Measurements from ENCODE around the gene VEGFB. TPM values are rescaled to one million over a fixed set of nuclear protein-coding genes. Genes with fewer than 3 reads are reported as not detected.

The VEGFB gene
- total RNA-seq, 1 experiment from 2014 or later: 43.4 TPM

DNA sequence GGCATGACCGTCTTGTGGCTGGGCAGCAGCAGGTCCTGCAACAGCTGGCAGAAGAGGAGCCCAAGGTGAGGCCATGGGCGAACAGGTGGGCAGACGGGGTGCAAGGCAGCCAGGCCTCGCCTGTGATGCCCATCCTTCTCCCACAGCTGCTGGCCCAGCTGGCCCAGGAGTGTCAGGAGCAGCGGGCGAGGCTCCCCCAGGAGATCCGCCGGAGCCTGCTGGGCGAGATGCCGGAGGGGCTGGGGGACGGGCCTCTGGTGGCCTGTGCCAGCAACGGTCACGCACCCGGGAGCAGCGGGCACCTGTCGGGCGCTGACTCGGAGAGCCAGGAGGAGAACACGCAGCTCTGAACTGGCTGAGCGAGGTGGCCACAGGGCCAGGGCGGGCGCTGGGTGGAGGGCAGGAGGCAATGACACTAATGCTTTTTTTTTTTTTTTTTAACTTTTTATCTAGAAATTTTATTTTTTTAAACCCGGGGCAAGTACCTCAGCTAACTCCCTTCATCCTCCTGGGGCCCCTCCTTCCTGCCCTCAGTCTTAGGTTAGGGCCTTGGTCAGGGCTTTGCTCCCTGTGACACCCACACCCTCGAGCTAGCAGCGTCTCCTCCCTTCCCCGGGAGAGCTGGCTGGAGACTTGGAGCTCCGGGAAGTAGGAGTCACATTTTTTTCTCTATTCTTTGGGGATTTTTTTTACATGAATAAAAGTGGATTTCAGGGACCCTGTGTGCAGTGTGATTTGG lies 33.0 kb downstream of the VEGFB start:
- H3K79me2 ChIP-seq (ENCODE audit: low read length): peaks cover 8% of the 10 kb centered on the region
- H3K36me3 ChIP-seq (ENCODE audit: insufficient read depth, low read length): no peaks in the 10 kb centered on the region
- no peaks in the 10 kb centered on the region for H3K9me2 ChIP-seq (replicated peaks; ENCODE audit: insufficient read depth, low read length)
- H3K9me3 ChIP-seq (ENCODE audit: low read length): no peaks in the 10 kb centered on the region
- H3K27me3 ChIP-seq (ENCODE audit: low read length): no peaks in the 10 kb centered on the region
- H3K27ac ChIP-seq (ENCODE audit: low read length): no peak overlapping the region
- H2AFZ ChIP-seq (ENCODE audit: low read length): no peak overlapping the region
- H3K9ac ChIP-seq (ENCODE audit: low read length): no peak overlapping the region; the same call in 1 of the 2 replicates
- H3K4me2 ChIP-seq (ENCODE audit: low read depth, low read length, poor library complexity, severe bottlenecking): no peak overlapping the region
- peaks cover 29% of the 10 kb centered on the region for H3K4me1 ChIP-seq (ENCODE audit: low read length)
- no peaks in the 10 kb centered on the region for H4K20me1 ChIP-seq (ENCODE audit: insufficient read depth, low read depth, low read length)
- no peak for DNase-seq
- no peak overlapping the region for H3K4me3 ChIP-seq (ENCODE audit: low read length)

DNA sequence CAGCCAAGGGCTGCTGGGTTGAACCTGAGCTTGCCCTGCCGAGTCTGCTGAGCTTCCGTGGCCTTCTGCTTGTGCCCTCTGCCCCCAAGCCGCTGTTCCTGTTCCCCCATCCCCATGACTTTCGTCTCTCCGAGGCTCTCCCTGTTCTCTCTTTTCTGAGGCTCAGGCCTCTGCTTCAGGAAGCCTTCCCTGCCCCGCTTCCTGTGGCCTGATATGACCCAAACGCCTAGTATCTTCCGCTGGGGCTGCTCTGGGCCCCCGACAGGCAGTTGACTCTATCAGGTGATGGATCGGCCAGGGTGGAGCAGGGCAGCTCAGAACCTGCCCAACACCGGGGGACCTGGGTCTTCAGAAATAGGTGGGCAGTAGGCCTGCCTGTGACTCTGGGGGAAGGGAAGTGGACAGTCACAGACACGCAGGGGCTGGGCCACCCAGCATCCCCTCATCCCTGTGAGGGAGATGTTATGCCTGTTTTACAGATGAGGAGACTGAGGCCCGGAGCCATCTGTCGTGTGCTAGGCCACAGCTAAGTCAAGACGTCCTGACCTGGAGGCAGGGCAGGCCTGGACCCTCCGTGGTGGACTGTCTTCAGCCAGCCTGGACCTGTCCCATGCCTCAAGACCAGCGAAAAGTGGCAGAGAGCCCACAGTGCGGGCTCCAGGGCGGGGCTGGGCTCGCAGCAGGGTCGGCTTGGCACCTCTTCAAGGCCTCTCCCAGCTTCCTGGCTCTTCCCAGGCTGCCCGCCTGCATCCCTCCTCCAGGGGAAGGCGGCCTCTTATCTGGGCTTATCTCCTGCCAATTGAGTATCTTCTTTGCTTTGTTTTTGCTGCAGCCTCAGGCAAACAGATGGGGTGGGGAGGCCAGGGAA lies 33.9 kb downstream of the VEGFB start:
- peak overlapping the region; percentile 82; the same call in 1 of the 2 replicates for H3K27ac ChIP-seq (ENCODE audit: low read length)
- H3K27me3 ChIP-seq (ENCODE audit: low read length): no peaks in the 10 kb centered on the region
- no peaks in the 10 kb centered on the region for H3K9me2 ChIP-seq (replicated peaks; ENCODE audit: insufficient read depth, low read length)
- H4K20me1 ChIP-seq (ENCODE audit: insufficient read depth, low read depth, low read length): no peaks in the 10 kb centered on the region
- H3K4me1 ChIP-seq (ENCODE audit: low read length): peaks cover 33% of the 10 kb centered on the region
- H3K4me3 ChIP-seq (ENCODE audit: low read length): peak overlapping the region; percentile 85
- H3K9ac ChIP-seq (ENCODE audit: low read length): peak overlapping the region; percentile 90
- H3K36me3 ChIP-seq (ENCODE audit: insufficient read depth, low read length): no peaks in the 10 kb centered on the region
- no peaks in the 10 kb centered on the region for H3K9me3 ChIP-seq (ENCODE audit: low read length)
- peaks cover 12% of the 10 kb centered on the region for H3K79me2 ChIP-seq (ENCODE audit: low read length)
- DNase-seq: no peak
- peak overlapping the region; percentile 92 for H3K4me2 ChIP-seq (ENCODE audit: low read depth, low read length, poor library complexity, severe bottlenecking)
- no peak overlapping the region for H2AFZ ChIP-seq (ENCODE audit: low read length)

DNA sequence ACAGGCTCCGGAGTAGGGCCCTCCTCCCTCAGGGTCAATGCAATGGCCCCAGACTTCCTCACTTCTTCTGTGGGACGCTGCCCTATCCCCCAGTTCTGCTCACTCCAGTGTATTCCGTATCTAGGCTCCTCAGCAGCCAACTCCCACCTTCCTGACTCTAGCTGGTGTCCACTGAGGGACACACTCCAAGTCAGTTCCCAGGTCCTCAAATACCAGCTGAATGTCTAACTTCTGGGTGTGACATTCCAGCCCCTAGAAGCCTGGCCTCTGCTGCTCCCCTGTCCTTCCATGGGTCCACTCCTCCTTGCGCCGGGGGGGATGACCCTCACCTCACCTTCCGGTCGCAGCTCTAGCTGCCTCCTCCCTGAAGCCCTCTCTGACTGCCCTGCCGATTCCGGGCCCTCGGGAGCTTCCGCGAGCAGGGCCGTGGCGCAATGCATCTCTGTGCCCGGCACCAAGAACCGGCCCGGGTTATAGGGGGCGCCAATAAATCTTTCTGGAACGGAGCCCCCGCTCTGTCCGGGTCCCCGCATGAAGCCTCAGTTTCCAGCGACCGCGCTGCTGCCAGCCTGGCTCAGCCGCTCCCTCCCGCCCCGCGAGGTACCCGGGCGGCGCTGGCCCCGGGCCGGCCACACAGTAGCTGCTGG lies 34.6 kb downstream of the VEGFB start:
- H3K9me3 ChIP-seq (ENCODE audit: low read length): no peaks in the 10 kb centered on the region
- H4K20me1 ChIP-seq (ENCODE audit: insufficient read depth, low read depth, low read length): no peaks in the 10 kb centered on the region
- peaks cover 33% of the 10 kb centered on the region for H3K4me1 ChIP-seq (ENCODE audit: low read length)
- peak overlapping the region; percentile 21; the same call in 1 of the 2 replicates for H2AFZ ChIP-seq (ENCODE audit: low read length)
- H3K9ac ChIP-seq (ENCODE audit: low read length): peak overlapping the region; percentile 90
- no peaks in the 10 kb centered on the region for H3K27me3 ChIP-seq (ENCODE audit: low read length)
- H3K36me3 ChIP-seq (ENCODE audit: insufficient read depth, low read length): no peaks in the 10 kb centered on the region
- H3K4me3 ChIP-seq (ENCODE audit: low read length): peak overlapping the region; percentile 85
- peak overlapping the region; percentile 92 for H3K4me2 ChIP-seq (ENCODE audit: low read depth, low read length, poor library complexity, severe bottlenecking)
- DNase-seq: peak; percentile 85
- H3K27ac ChIP-seq (ENCODE audit: low read length): peak overlapping the region; percentile 82
- peaks cover 12% of the 10 kb centered on the region for H3K79me2 ChIP-seq (ENCODE audit: low read length)
- H3K9me2 ChIP-seq (replicated peaks; ENCODE audit: insufficient read depth, low read length): no peaks in the 10 kb centered on the region

DNA sequence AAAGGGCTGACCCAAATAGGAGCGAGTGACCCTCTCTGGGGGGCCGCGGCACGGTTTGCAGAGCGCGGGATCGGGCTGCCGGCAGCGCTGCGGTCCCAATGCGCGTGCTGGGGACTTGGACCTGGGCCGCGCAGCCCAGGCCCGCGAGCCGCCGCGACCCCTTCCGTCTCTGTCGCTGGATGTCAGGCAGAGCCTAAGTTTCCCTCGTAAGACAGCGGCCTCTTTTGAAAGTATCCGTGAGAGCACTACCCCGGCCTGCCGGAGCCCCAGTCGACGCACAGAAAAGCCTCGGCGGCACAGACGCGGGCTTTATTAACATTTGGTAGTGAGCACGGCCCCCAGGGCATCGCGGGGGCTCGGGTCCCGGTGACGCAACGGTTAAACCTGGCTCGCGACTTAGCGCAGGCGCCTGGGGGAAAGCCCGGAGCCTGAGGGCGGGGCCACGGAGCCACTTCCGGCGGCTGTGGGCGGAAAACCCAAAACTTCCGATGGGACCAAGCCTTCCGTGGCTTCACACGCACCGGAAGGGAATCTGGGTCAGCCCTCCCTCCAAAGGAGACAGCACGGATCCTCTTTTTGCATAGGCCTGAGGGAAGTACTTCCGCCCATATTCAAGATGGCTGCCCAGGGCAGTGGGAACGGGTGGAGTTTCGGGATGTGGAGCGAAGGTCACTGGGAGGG lies 35.3 kb downstream of the VEGFB start:
- peak overlapping the region; percentile 85 for H3K4me3 ChIP-seq (ENCODE audit: low read length)

DNA sequence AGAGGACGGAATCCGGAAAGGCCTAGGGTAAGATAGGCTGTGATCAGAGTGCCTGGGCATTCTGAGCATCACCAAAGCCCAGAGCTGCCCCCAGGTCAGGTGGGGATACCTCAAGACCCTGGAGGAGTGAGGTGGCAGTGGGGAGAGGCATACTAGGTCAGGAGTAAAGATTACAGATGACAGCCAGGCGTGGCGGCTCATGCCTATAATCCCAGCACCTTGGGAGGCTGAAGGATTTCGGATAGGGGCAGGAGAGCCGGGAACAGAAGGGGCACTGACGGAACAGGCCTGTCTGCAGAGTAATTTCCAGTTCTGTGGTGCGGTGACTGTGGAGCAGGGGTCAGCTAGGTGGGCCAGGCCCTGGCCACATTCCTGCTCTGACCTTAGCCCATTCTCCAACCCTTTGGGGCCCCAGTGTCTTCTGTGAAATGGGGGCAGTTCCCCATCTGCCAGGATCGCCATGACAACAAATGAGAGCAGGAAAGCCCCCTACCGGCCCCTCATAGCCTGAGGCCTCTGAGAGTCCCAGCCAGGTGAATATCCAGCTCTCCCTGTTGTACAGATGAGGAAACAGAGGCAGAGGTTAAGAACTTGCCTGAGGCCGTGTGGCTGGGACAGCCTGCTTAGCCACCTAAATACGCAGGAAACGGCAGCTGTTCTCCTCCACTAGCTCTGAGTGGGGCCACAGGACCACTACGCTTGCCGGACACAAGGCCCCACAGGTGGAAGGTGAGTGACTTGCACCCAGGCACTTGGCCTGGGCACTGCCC lies 40.8 kb downstream of the VEGFB start:
- Histone ChIP-seq H3K36me3 (ENCODE audit: insufficient read depth, low read length) (no peaks in the 10 kb centered on the region), H3K27me3 (ENCODE audit: low read length) (no peaks in the 10 kb centered on the region), H4K20me1 (ENCODE audit: insufficient read depth, low read depth, low read length) (no peaks in the 10 kb centered on the region), H3K9me3 (ENCODE audit: low read length) (no peaks in the 10 kb centered on the region), H3K4me2 (ENCODE audit: low read depth, low read length, poor library complexity, severe bottlenecking) (no peak overlapping the region), H2AFZ (ENCODE audit: low read length) (no peak overlapping the region), H3K9me2 (replicated peaks; ENCODE audit: insufficient read depth, low read length) (no peaks in the 10 kb centered on the region), H3K4me1 (ENCODE audit: low read length) (peaks cover 12% of the 10 kb centered on the region), H3K27ac (ENCODE audit: low read length) (no peak overlapping the region), H3K4me3 (ENCODE audit: low read length) (no peak overlapping the region), H3K79me2 (ENCODE audit: low read length) (peaks cover 6% of the 10 kb centered on the region; the same call in 1 of the 2 replicates), H3K9ac (ENCODE audit: low read length) (no peak overlapping the region)
- no peak for DNase-seq

More for the DNA sequence above, 35.3 kb downstream of the VEGFB start:
- Histone ChIP-seq H3K27ac (ENCODE audit: low read length) (peak overlapping the region; percentile 83), H3K79me2 (ENCODE audit: low read length) (peaks cover 12% of the 10 kb centered on the region), H3K4me1 (ENCODE audit: low read length) (peaks cover 33% of the 10 kb centered on the region), H3K9me2 (replicated peaks; ENCODE audit: insufficient read depth, low read length) (no peaks in the 10 kb centered on the region), H3K4me2 (ENCODE audit: low read depth, low read length, poor library complexity, severe bottlenecking) (peak overlapping the region; percentile 92), H3K36me3 (ENCODE audit: insufficient read depth, low read length) (no peaks in the 10 kb centered on the region), H3K9ac (ENCODE audit: low read length) (peak overlapping the region; percentile 90), H2AFZ (ENCODE audit: low read length) (peak overlapping the region; percentile 21; the same call in 1 of the 2 replicates), H4K20me1 (ENCODE audit: insufficient read depth, low read depth, low read length) (no peaks in the 10 kb centered on the region), H3K9me3 (ENCODE audit: low read length) (no peaks in the 10 kb centered on the region), H3K27me3 (ENCODE audit: low read length) (no peaks in the 10 kb centered on the region)
- DNase-seq: peak; percentile 99

DNA sequence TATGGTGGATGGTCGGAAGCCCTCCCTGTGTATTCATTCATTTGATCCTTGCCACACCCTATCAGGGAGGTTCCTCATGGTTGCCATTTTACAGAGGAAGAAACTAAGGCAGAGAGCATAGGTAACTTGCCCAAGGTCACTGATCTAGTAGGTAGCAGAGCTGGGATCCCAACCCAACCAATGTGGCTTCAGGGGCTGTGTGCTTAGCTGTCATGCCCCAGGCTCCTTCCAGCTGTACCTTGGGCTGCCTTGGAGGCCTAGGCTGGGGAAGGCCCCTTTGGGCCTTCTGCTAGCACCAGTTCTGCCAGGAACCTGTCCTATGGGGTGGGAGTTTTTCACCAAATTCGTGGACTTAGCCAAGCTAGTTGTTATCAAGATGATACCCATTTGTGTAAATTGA lies 41.5 kb downstream of the VEGFB start:
- Histone ChIP-seq H3K27me3 (ENCODE audit: low read length) (no peaks in the 10 kb centered on the region), H3K9me2 (replicated peaks; ENCODE audit: insufficient read depth, low read length) (no peaks in the 10 kb centered on the region), H3K27ac (ENCODE audit: low read length) (no peak overlapping the region), H4K20me1 (ENCODE audit: insufficient read depth, low read depth, low read length) (no peaks in the 10 kb centered on the region), H3K4me1 (ENCODE audit: low read length) (peaks cover 12% of the 10 kb centered on the region), H3K9me3 (ENCODE audit: low read length) (no peaks in the 10 kb centered on the region), H2AFZ (ENCODE audit: low read length) (no peak overlapping the region), H3K79me2 (ENCODE audit: low read length) (peaks cover 6% of the 10 kb centered on the region; the same call in 1 of the 2 replicates), H3K36me3 (ENCODE audit: insufficient read depth, low read length) (no peaks in the 10 kb centered on the region), H3K4me3 (ENCODE audit: low read length) (no peak overlapping the region), H3K9ac (ENCODE audit: low read length) (no peak overlapping the region), H3K4me2 (ENCODE audit: low read depth, low read length, poor library complexity, severe bottlenecking) (no peak overlapping the region)
- DNase-seq: no peak

DNA sequence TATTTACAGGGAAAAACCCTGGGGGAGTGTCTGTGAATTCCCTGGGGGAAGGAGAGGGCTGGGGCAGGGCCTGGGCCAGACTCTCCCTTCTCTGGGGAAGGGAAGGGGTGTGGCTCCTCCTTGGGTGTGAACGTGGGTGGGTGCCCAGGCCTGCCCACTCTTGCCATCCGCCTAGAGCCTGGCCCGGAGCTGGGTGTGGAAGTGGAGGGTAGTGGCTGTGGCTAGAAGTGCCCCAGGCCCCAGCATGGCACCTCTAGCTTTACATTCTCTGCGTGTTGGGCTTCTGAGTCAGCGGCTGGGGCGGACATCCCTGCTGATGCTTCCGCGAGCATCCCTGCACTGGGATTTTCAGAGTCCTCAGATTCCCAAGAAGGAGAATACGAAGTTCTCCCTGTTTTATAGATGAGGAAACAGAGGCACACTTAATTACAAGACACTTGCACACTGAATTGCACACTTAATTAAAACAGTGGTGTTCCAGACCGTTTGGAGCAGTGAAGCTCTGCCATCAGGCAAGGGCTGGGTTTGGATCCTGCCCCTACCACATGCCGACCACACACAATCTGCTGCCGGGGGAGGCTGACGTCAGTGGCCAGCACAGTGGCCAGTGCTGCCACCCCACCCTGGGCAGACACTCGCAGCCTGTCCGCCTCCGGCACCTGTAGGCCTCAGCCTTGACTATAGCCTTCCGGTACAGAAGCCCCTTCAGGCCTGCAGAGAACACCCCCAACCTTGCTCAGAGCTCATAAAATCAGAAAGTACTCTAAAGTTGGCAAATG lies 42.5 kb downstream of the VEGFB start:
- Histone ChIP-seq H3K4me3 (ENCODE audit: low read length) (no peak overlapping the region), H3K27me3 (ENCODE audit: low read length) (no peaks in the 10 kb centered on the region), H3K27ac (ENCODE audit: low read length) (no peak overlapping the region), H4K20me1 (ENCODE audit: insufficient read depth, low read depth, low read length) (no peaks in the 10 kb centered on the region), H3K9me2 (replicated peaks; ENCODE audit: insufficient read depth, low read length) (no peaks in the 10 kb centered on the region), H2AFZ (ENCODE audit: low read length) (no peak overlapping the region), H3K36me3 (ENCODE audit: insufficient read depth, low read length) (no peaks in the 10 kb centered on the region), H3K4me1 (ENCODE audit: low read length) (peaks cover 9% of the 10 kb centered on the region), H3K9me3 (ENCODE audit: low read length) (no peaks in the 10 kb centered on the region), H3K9ac (ENCODE audit: low read length) (no peak overlapping the region), H3K4me2 (ENCODE audit: low read depth, low read length, poor library complexity, severe bottlenecking) (no peak overlapping the region), H3K79me2 (ENCODE audit: low read length) (peaks cover 6% of the 10 kb centered on the region; the same call in 1 of the 2 replicates)
- DNase-seq: no peak

Data from Karpas-422 (cell line).